Natural killer cell (primary cell): Measurements from ENCODE around the gene RBMY1E. TPM values are rescaled to one million over a fixed set of nuclear protein-coding genes. Genes with fewer than 3 reads are reported as not detected.
"Not testable (repeated sequence)": the region's sequence is repeated elsewhere in the genome, so short reads cannot be mapped to it uniquely, and the experiment has no call there.

Experiments used
- ATAC-seq, 3 donors: fragments of 150-1000 bp in 2 of 3; fragments of 200-7000 bp in 1 of 3; cut with Tn5 transposase; 1 replicate in 1 of 3; 2 replicates in 2 of 3; pipeline ENCODE4 v1.10.0; 2021; ENCODE audit warnings: mild to moderate bottlenecking in 2 of 3, moderate library complexity in 2 of 3
- DNase-seq, 2 donors: peaks; one replicate each; pipeline versions ENCODE4 v3.0.0 to v3.0.0-alpha.2; 2013 to 2021; ENCODE audit warnings: mixed read lengths in 1 of 2
- H3K27ac ChIP-seq: one replicate; pipeline ENCODE4 v1.5.1; 2013; ENCODE audit warnings: mild to moderate bottlenecking, low read length
- H3K27me3 ChIP-seq: one replicate; pipeline ENCODE4 v1.6.1; 2013; ENCODE audit warnings: low read length; ENCODE audit not compliant: control insufficient read depth, insufficient read depth
- H3K36me3 ChIP-seq: one replicate; pipeline ENCODE4 v1.6.1; 2013; ENCODE audit warnings: low read length; ENCODE audit not compliant: control insufficient read depth, insufficient read depth
- H3K4me1 ChIP-seq: one replicate; pipeline ENCODE4 v1.6.1; 2013; ENCODE audit warnings: low read length; ENCODE audit not compliant: control insufficient read depth, insufficient read depth
- H3K4me3 ChIP-seq: one replicate; pipeline ENCODE4 v1.5.1; 2013; ENCODE audit warnings: low read length
- H3K9me3 ChIP-seq: one replicate; pipeline ENCODE4 v1.6.1; 2013; ENCODE audit warnings: low read length; ENCODE audit not compliant: control insufficient read depth, insufficient read depth
- H3K27ac Mint-ChIP-seq, 2 donors: one replicate each; pipeline ENCODE4 v1.8.0; 2022; ENCODE audit warnings: mild to moderate bottlenecking in 2 of 2, mixed read lengths in 2 of 2, moderate library complexity in 1 of 2
- H3K27me3 Mint-ChIP-seq, 2 donors: one replicate each; pipeline ENCODE4 v1.8.0; 2022; ENCODE audit warnings: low read depth in 2 of 2, mixed read lengths in 2 of 2
- H3K36me3 Mint-ChIP-seq: one replicate; pipeline ENCODE4 v1.8.0; 2022; ENCODE audit warnings: mixed read lengths
- H3K4me1 Mint-ChIP-seq, 2 donors: one replicate each; pipeline ENCODE4 v1.8.0; 2022; ENCODE audit warnings: mixed read lengths in 2 of 2
- H3K4me3 Mint-ChIP-seq: one replicate; pipeline ENCODE4 v1.8.0; 2022; ENCODE audit warnings: mild to moderate bottlenecking, moderate library complexity, mixed read lengths
- H3K9me3 Mint-ChIP-seq, 2 donors: one replicate each; pipeline ENCODE4 v1.8.0; 2022; ENCODE audit warnings: mixed read lengths in 2 of 2
- WGBS: methylation state at CpG from one replicate; pipeline ENCODE4 v1.1.7; 2013; ENCODE audit warnings: missing lambda C conversion rate; ENCODE audit not compliant: insufficient coverage; 5-methylcytosine and 5-hydroxymethylcytosine counted together
- intact Hi-C: fragments of 100-400 bp; cut with micrococcal nuclease; formaldehyde crosslinking; loops from one replicate; pipeline ENCODE4 v1.14.2; 2022
- total RNA-seq, 4 donors: library from RNA; stranded (reverse); fragments of 120-200 nt in 1 of 4; gene quantifications; one replicate each; pipeline versions ENCODE4 v1.2.3 to v1.2.4, GENCODE V29; 2013 to 2022

RBMY1E gene
- total RNA-seq, result not detected
- total RNA-seq (2013), result not detected

DNA sequence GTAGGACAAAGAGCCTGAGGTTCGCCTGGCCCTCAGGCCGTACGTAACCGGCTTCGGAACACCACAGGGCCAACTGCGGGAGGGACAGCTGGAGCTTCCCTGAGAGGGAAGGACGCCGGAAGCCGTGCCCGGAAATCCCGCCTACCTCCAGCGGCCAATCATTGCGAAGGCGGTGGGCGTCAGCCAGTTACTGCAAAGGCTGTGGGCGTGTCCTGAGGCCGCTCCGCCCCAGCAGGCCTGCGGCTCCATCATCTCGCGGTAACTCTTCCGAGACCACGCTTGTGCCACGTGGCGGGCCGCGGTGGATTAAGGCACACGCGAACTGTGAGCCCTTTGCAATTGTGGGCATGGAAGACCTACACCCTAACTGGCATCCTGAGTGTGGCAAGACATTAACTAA lies at the start of gene RBMY1E:
RBMY1E (minus strand) TSS at position 101 of the 400 bp plus-strand sequence. CDS start 1,978 bp downstream, outside the sequence.
- H3K4me1 Mint-ChIP-seq, ATAC-seq, H3K4me1 ChIP-seq, H3K36me3 ChIP-seq, H3K27ac Mint-ChIP-seq, DNase-seq, H3K36me3 Mint-ChIP-seq, H3K9me3 Mint-ChIP-seq, H3K4me3 Mint-ChIP-seq, intact Hi-C loops, H3K27me3 ChIP-seq, H3K9me3 ChIP-seq, H3K4me3 ChIP-seq, H3K27ac ChIP-seq, H3K27me3 Mint-ChIP-seq: not testable (repeated sequence)
- WGBS, result no CpG with 5 or more reads among the region's 29 CpGs

DNA sequence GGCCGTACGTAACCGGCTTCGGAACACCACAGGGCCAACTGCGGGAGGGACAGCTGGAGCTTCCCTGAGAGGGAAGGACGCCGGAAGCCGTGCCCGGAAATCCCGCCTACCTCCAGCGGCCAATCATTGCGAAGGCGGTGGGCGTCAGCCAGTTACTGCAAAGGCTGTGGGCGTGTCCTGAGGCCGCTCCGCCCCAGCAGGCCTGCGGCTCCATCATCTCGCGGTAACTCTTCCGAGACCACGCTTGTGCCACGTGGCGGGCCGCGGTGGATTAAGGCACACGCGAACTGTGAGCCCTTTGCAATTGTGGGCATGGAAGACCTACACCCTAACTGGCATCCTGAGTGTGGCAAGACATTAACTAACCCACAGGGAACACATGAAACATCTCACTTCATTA lies 23.4 kb downstream of the RBMY1E start, which contains the start of gene RBMY1D:
RBMY1D (minus strand) TSS at position 101 of the 400 bp plus-strand sequence. CDS start 2,013 bp downstream, outside the sequence.
- DNase-seq, H3K4me3 Mint-ChIP-seq, H3K36me3 Mint-ChIP-seq, H3K27ac Mint-ChIP-seq, H3K9me3 Mint-ChIP-seq, H3K4me1 ChIP-seq, H3K4me1 Mint-ChIP-seq, H3K36me3 ChIP-seq, intact Hi-C loops, H3K27ac ChIP-seq, H3K27me3 ChIP-seq, ATAC-seq, H3K4me3 ChIP-seq, H3K27me3 Mint-ChIP-seq, H3K9me3 ChIP-seq: not testable (repeated sequence)
- no CpG with 5 or more reads among the region's 28 CpGs for WGBS

DNA sequence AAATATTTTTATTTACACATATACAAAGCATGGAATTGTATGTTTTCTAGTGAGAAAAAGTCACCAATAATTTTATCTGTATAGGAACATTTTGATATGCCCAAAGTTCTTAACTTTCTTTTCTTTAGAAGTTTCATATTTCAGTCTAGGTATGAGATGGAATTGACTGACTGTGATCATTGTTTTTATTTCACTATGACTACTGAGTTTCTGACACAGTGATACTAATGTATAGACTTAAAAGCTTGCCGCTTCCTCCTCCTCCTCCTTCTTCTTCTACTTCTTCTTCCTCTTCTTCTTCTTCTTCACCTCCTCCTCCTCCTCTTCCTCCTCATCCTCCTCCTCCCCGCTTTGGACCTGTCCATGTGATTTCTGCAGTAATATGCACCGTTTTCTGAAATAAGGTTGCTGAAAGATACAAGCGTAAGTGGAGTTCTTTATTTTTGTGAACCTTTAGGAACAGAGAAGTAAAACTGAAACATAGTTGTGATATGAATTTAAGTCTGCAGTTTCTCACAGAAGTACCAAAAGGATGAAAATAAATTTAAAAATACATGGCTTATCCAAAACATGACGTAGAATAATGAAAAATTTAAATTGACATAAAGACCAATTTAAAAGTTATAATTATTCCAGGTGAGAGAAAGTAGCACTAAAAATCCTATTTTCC lies 48.3 kb downstream of the RBMY1E start:
- H3K27me3 Mint-ChIP-seq, H3K27me3 ChIP-seq, DNase-seq, intact Hi-C loops, H3K9me3 Mint-ChIP-seq, H3K36me3 ChIP-seq, H3K4me1 Mint-ChIP-seq, H3K9me3 ChIP-seq, ATAC-seq, H3K4me1 ChIP-seq, H3K4me3 Mint-ChIP-seq, H3K27ac Mint-ChIP-seq, H3K27ac ChIP-seq, H3K36me3 Mint-ChIP-seq, H3K4me3 ChIP-seq: not testable (repeated sequence)
- WGBS, result no CpG with 5 or more reads among the region's 5 CpGs

Other genes with a start within 250 kb of the RBMY1E start
- gene RBMY1D, start 23.5 kb downstream of the RBMY1E start, total RNA-seq, result not detected